Right cardiac atrium (tissue), 5 donors: ENCODE data around the gene FBXL17. TPM values are rescaled to one million over a fixed set of nuclear protein-coding genes. Genes with fewer than 3 reads are reported as not detected.

Source experiments
- ATAC-seq, 2 donors: fragments of 200-7000 bp; cut with Tn5 transposase; one replicate each; pipeline versions ENCODE4 v1.8.0 to v1.9.1; 2020; ENCODE audit warnings: moderate library complexity in 2 of 2, mild to moderate bottlenecking in 1 of 2
- DNase-seq, 3 donors: peaks; one replicate each; pipeline ENCODE4 v3.0.0-alpha.2; 2020
- H3K27ac ChIP-seq: one replicate; pipeline ENCODE4 v1.5.1; 2013; ENCODE audit warnings: mild to moderate bottlenecking, low read length, control low read depth, moderate library complexity
- H3K27me3 ChIP-seq: one replicate; pipeline ENCODE4 v1.6.1; 2013; ENCODE audit not compliant: control insufficient read depth, insufficient read depth
- H3K4me1 ChIP-seq: one replicate; pipeline ENCODE4 v1.6.1; 2013; ENCODE audit warnings: low read length; ENCODE audit not compliant: control insufficient read depth, insufficient read depth
- H3K4me3 ChIP-seq: one replicate; pipeline ENCODE4 v1.5.1; 2013; ENCODE audit warnings: low read length, control low read depth
- H3K9me3 ChIP-seq: one replicate; pipeline ENCODE4 v1.6.1; 2013; ENCODE audit warnings: low read length; ENCODE audit not compliant: control insufficient read depth
- WGBS: extraction: QIAGEN DNeasy Blood & Tissue Kit; methylation state at CpG from one replicate; pipeline ENCODE4 v1.1.7; 2013; 5-methylcytosine and 5-hydroxymethylcytosine counted together
- intact Hi-C, 4 donors: fragments of 100-400 bp; cut with DNase I; formaldehyde crosslinking; loops; one replicate each; pipeline versions ENCODE4 v1.11.0 to v1.14.0; 2022 to 2023
- polyA plus RNA-seq: library from polyadenylated mRNA; stranded (reverse); fragments of 200-250 nt; gene quantifications from one replicate; pipeline ENCODE4 v1.2.3, GENCODE V29; 2013
- total RNA-seq, 4 donors: library from RNA; stranded (reverse); fragmentation: NEBNext Ultra II Directional; extraction: Animal tissue kit (Norgen Biotek cat#: 25700); gene quantifications; one replicate each; pipeline ENCODE4 v1.2.1, GENCODE V29; 2021
- donor health status: healthy with polysubstance abuse.
- donor health status: DM: no; HTN: yes; CAD: no.
- donor health status: DM: no; HTN: no; CAD: no.
- donor health status: DM: no; HTN: yes; CAD: no; lungs with severe emphysema.
- donor health status: DM: yes; HTN: yes; CAD: no.

FBXL17 gene
- total and polyA plus RNA-seq, 5 donors, result 13.4 to 37.3 (median 34.1) TPM

DNA sequence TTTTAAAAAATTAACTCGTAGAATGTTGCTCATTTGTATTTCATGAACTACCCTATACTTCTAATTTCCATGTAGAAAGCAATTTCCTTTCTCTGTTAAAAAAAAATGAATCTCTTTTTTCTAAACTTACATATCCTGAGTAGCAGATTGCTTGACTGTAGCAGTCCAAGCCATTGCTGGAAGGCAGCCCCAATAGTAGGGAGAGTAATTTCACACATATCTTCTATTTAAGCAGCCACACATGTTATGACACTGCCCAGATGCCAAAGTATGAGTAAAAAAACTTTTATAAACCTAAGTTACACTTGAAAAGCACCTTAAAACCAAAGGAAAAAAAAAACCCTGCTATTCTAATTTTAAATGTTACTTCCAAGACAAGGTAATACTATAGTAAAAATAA, 69.6 kb downstream of the FBXL17 start:
- intact Hi-C loops, result no loop called here

DNA sequence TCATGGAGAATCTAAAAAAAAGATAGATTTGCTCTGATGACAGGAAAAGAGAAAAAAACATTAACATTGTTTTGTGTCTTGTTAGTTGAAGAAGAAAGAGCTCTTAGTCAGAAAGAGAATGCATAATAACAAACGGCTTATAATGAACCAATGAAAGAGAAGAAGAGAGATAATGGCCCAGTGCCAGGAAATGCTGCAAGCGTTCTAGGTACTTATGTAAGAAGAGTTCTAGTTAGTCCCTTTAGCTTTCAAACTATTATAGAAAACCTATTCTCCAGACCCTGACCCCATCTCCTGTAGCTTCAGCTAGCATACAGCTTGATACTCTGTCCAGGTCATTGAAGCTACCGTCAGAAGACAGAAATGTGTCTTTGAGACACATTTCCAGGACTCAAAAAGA, 70.2 kb downstream of the FBXL17 start:
- no peaks in the 10 kb centered on the region for H3K4me1 ChIP-seq
- no peaks in the 10 kb centered on the region for H3K27me3 ChIP-seq
- H3K4me3 ChIP-seq, result no peak overlapping the region
- WGBS, result 75% methylated on average over 3 of the region's 3 CpGs
- intact Hi-C loops, result no loop called here
- no peak for DNase-seq
- no peaks in the 10 kb centered on the region for H3K9me3 ChIP-seq
- no peak overlapping the region for H3K27ac ChIP-seq
- no peak for ATAC-seq

More for the DNA sequence above, 69.6 kb downstream of the FBXL17 start:
- Histone ChIP-seq H3K4me1 (no peaks in the 10 kb centered on the region), H3K27me3 (no peaks in the 10 kb centered on the region), H3K27ac (no peak overlapping the region), H3K9me3 (no peaks in the 10 kb centered on the region), H3K4me3 (no peak overlapping the region)
- DNase-seq (no peak), ATAC-seq (peak in 1 of 2 donors; percentile 57)
- 73% methylated on average over 1 of the region's 1 CpG for WGBS

DNA sequence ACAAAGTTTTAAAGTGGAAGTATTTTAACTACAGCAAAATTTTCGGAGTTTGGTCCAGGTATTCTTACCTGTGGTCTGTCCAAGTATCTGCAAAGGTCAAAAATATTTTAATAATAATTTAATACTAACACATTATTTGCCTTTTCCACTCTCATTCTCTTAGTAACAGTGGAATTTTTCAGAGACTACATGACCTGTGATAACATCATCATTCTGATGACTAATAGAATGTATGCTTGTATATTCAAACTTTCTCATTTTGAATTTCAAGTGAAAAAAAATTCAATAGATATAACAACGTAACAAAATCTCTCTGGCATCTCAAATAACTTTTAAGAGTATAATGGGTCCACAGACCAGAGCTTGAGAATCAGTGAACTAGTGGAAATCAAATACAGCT, 78.3 kb downstream of the FBXL17 start:
- no peak overlapping the region for H3K4me3 ChIP-seq
- no peak for DNase-seq
- ATAC-seq, result no peak
- no peaks in the 10 kb centered on the region for H3K9me3 ChIP-seq
- no peaks in the 10 kb centered on the region for H3K4me1 ChIP-seq
- intact Hi-C loops, result no loop called here
- WGBS, result 92% methylated on average over 2 of the region's 2 CpGs
- no peak overlapping the region for H3K27ac ChIP-seq
- no peaks in the 10 kb centered on the region for H3K27me3 ChIP-seq

DNA sequence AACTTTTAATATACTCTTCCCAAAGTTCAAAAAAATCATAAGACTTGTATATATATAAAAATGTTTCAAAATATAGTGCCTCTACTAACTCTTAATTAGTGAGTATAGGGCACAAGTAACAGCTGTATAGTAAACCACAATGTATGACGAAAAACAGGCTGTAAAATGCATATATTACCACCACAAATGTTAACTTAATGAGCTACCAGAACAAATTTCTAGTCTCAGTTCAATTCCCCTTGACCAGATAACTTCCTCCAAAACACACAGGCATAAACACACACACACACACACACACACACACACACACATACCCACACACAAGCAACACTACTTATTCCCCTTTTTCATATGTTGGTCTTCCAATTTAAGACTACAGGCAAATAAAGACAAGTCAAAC, 78.8 kb downstream of the FBXL17 start:
- H3K4me1 ChIP-seq, result no peaks in the 10 kb centered on the region
- no peak for DNase-seq
- no peaks in the 10 kb centered on the region for H3K27me3 ChIP-seq
- H3K27ac ChIP-seq, result no peak overlapping the region
- ATAC-seq, result no peak
- intact Hi-C loops, result no loop called here
- 93% methylated on average over 1 of the region's 1 CpG for WGBS
- no peaks in the 10 kb centered on the region for H3K9me3 ChIP-seq
- no peak overlapping the region for H3K4me3 ChIP-seq

DNA sequence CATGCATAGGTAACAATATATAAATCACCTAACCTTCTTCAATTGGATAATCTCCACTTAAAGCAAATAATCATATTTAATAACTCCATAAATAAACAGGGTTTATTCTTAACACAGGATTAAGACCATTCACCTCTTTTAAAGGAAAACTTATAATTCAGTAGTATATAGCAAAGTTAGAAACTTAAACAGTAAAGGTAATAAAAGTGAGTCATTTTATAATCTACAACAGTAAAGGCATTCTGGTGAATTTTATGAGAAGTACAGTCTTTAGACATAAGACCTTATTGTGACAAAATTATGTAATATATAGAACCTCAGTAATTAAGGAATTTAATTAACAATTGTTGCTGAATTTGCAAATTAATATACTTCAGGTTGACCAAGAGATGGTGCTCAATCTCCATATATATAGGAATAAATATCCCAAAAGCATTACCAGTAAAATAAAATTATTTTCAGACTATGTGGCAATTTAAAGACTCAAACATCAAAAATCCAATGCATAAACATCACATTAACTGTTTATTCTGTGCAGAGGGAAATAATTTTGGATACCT, 84.8 kb downstream of the FBXL17 start:
- Histone ChIP-seq H3K9me3 (no peaks in the 10 kb centered on the region), H3K27ac (no peak overlapping the region), H3K4me1 (no peaks in the 10 kb centered on the region), H3K27me3 (no peaks in the 10 kb centered on the region), H3K4me3 (no peak overlapping the region)
- DNase-seq (no peak), ATAC-seq (no peak)
- intact Hi-C loops, result no loop called here

DNA sequence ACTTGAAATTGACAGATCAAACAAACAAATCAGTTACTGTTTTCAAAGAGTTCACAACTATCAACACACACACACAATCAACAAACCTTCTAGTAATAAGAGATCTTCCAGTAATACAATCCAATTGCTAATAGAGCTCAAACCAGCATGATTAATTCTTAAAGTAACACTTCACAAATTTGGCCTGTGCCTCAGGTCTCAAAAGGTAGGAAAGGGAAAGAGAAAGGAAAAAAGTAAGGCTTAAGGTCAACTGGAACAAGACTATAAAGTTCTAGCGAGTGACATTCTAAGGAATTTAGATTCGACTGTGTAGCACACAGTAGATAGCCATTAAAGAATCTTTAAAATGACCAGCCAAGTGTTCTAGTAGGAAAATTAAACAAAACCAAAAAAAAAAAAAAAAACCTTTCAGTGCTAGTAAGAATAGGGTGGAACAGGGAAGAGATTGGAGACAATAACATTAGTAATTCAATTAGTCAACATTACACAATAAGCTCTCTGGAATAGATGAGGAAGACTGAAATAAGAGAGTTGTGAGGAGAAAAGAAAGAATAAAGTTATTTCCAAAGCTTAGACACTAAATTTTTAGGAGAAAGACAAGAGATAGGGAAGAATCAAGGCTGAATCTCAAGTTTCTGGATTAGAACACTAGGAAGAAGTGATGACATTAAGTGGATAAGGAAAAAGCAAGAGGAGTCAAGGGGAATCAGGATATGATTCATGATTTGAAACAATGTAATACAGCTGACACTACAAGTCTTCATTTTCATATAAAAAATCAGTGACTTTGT, 86.1 kb downstream of the FBXL17 start:
- 80% methylated on average over 2 of the region's 2 CpGs for WGBS
- DNase-seq (no peak), ATAC-seq (no peak)
- intact Hi-C loops, result no loop called here
- Histone ChIP-seq H3K4me3 (no peak overlapping the region), H3K27me3 (no peaks in the 10 kb centered on the region), H3K9me3 (no peaks in the 10 kb centered on the region), H3K27ac (no peak overlapping the region), H3K4me1 (no peaks in the 10 kb centered on the region)

DNA sequence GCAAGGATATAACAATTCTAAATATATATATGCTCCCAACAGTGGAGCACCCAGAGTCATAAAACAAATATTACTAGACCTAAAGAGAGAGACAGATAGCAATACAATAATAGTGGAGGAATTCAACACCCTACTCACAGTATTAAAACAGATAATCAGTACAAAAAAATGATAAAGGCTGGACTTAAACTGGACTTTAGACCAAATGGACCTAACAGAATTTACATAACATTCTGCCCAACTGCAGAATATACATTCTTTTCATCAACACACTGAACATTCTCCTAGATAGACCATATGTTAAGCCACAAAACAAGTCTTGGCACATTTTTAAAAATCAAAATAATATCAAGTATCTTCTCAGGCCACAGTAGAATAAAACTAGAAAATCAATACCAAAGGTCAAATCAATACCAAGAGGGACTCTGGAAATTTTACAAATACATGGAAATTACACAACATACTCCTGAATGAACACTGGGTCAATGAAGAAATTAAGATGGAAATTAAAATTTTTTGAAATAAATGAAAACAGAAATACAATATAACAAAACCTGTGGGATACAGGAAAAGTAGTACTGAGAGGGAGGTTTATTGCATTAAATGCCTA, 100.8 kb downstream of the FBXL17 start:
- no peaks in the 10 kb centered on the region for H3K9me3 ChIP-seq
- H3K4me3 ChIP-seq, result no peak overlapping the region
- H3K27ac ChIP-seq, result no peak overlapping the region
- no peak for DNase-seq
- intact Hi-C loops, result no loop called here
- ATAC-seq, result no peak
- H3K4me1 ChIP-seq, result peaks cover 9% of the 10 kb centered on the region
- H3K27me3 ChIP-seq, result no peaks in the 10 kb centered on the region

DNA sequence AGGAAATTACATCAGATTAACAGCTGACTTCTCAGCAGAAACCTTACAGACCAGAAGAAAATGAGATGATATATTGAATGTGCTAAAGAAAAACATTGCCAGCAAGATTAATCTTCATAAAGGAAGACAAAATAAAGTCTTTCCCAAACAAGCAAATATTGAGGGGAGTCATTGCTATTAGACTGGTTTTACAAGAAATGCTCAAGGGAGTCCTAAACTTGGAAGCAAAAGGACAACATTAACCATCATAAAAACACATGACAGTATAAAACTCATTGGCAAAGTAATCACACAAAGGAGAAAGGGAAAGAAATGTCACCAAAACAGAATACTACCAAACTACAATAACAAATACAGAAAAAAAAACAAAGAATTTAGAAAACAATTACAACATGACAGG, 101.7 kb downstream of the FBXL17 start:
- Histone ChIP-seq H3K9me3 (no peaks in the 10 kb centered on the region), H3K4me3 (no peak overlapping the region), H3K27me3 (no peaks in the 10 kb centered on the region), H3K27ac (no peak overlapping the region), H3K4me1 (peaks cover 9% of the 10 kb centered on the region)
- DNase-seq, result no peak
- ATAC-seq, result no peak
- intact Hi-C loops, result no loop called here

DNA sequence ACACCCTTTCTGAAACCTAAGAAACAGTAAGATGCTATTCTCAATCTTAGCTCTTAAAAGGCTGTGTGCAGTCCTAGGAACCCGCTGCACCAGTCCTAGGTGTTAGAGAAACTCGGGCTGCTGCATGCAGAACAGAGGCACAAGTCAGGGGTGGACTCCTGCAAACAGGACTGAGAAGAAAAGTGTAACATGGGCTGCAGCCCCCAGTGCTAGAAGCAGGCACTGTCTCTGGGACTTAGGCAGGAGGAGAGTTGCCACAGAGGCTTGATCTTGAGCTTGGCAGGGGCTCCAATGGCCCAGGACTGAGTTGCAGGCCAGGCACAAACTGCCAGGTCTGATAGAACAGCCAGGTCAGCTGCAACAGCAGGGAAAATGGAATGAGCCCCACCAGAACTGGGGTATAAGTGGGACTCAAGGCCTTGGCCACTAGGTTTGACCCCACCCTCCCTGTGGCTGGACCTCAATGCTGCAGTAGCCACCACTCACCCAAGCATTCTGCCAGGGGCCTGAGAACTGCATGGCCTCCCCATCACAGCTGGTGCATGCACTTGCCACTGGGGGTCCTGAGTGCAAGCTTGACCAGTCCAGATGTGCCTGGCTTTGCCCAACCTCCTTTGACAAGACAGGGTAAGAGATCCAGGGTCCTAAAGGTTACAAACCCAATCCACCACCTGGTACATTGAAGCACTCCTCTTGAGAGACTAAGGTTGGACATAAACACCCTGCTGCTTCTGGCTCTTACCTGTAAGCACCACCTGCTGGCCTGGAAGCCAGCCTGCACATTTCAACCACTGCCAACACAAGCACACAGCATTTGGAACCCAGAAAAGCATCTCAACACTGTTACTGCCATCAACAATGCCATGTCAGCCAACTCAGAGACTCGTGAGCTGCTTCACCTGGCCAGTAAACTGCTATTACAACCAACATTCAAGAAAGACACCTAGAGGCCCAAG, 103.3 kb downstream of the FBXL17 start:
- intact Hi-C loops, result no loop called here
- 96% methylated on average over 3 of the region's 3 CpGs for WGBS
- ATAC-seq (no peak), DNase-seq (peak in 1 of 3 donors; percentile 35)
- Histone ChIP-seq H3K4me1 (peaks cover 9% of the 10 kb centered on the region), H3K9me3 (no peaks in the 10 kb centered on the region), H3K27me3 (no peaks in the 10 kb centered on the region), H3K4me3 (no peak overlapping the region), H3K27ac (no peak overlapping the region)

DNA sequence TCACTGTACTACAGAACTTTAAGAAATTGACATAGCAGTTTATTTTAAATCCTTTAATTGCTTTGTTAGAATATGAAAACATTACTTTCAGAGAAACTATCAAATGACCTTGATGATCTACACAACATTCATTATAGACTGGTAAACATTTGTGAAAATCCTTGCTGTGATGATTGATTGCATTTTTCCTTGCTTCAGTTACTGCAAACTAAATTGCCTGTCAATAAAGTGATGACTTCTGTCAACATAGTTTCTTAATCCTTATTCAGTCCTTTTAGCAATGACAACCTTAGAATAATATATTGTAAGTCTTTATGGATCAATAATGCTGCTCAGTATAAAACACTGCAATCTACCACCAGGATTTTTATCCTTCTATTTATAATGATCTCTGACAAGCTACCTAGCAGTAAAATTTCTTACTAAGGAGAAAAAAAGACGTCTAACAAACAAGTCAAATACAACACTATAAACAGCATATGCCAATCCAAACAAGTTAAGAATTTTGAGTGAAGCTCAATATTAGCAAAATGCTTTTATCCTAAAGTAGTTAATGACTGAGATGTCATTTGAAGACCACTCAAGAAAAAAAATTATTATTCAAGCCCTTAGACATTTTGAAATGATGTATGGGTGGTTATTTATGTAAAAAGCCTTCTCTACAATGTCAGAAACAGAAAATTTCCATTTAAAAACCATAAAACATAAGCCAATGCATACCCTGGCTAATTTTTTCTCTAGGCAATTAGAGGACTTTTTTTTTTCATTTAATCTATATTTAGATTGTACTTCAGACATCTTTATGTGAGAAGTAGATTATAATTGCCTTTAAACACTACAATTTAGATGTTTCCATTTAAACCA, 105.5 kb downstream of the FBXL17 start:
- Histone ChIP-seq H3K4me3 (no peak overlapping the region), H3K27ac (no peak overlapping the region), H3K4me1 (peaks cover 9% of the 10 kb centered on the region), H3K9me3 (no peaks in the 10 kb centered on the region), H3K27me3 (no peaks in the 10 kb centered on the region)
- 75% methylated on average over 1 of the region's 1 CpG for WGBS
- ATAC-seq (no peak), DNase-seq (no peak)
- intact Hi-C loops, result no loop called here
